Measurements from ENCODE around the gene EIF4G3. TPM values are rescaled to one million over a fixed set of nuclear protein-coding genes. Genes with fewer than 3 reads are reported as not detected.

The EIF4G3 gene
- total RNA-seq, 1 experiment from 2014 or later = 86.8 TPM

GRCh38 chr1:21065851-21066250 lies 110.8 kb downstream of the EIF4G3 start:
- no peaks in the 10 kb centered on the region for H3K9me3 ChIP-seq (ENCODE audit: low read depth, low read length, poor library complexity, severe bottlenecking)
- peaks cover 15% of the 10 kb centered on the region for H3K4me1 ChIP-seq (ENCODE audit: insufficient read depth, low read length, poor library complexity, severe bottlenecking)
- intact Hi-C loops (cut with micrococcal nuclease; ENCODE audit: unreplicated experiment) = no loop called here
- no peak for DNase-seq (ENCODE audit: low spot score)
- POLR2A ChIA-PET (ENCODE audit: low non-redundant PET) = no interaction called here
- H3K4me3 ChIP-seq (ENCODE audit: low read depth, low read length, poor library complexity, severe bottlenecking) = no peak overlapping the region
- TF ChIP-seq EZH2 (IDR thresholded peaks at IDR 0.05; ENCODE audit: borderline replicate concordance, low read depth, low read length, poor library complexity, severe bottlenecking) (no peak), CTCF (conservative IDR thresholded peaks at IDR 0.05; ENCODE audit: low read depth, low read length) (no peak)
- no peaks in the 10 kb centered on the region for H3K27me3 ChIP-seq (replicated peaks; ENCODE audit: insufficient read depth, low read depth, low read length, poor library complexity)
- CTCF ChIA-PET = no interaction called here
- H3K27ac ChIP-seq (ENCODE audit: low read depth, low read length, poor library complexity, severe bottlenecking) = no peak overlapping the region
- BruUV-seq (replicated peaks) = no TSS peak
- no peaks in the 10 kb centered on the region for H3K36me3 ChIP-seq (ENCODE audit: insufficient read depth, low read length, poor library complexity, severe bottlenecking)

GRCh38 chr1:21064057-21064456 lies 112.6 kb downstream of the EIF4G3 start:
- ChIA-PET POLR2A (ENCODE audit: low non-redundant PET) (no interaction called here), CTCF (no interaction called here)
- no peak for DNase-seq (ENCODE audit: low spot score)
- Histone ChIP-seq H3K27me3 (replicated peaks; ENCODE audit: insufficient read depth, low read depth, low read length, poor library complexity) (no peaks in the 10 kb centered on the region), H3K27ac (ENCODE audit: low read depth, low read length, poor library complexity, severe bottlenecking) (no peak overlapping the region), H3K36me3 (ENCODE audit: insufficient read depth, low read length, poor library complexity, severe bottlenecking) (no peaks in the 10 kb centered on the region), H3K9me3 (ENCODE audit: low read depth, low read length, poor library complexity, severe bottlenecking) (no peaks in the 10 kb centered on the region), H3K4me1 (ENCODE audit: insufficient read depth, low read length, poor library complexity, severe bottlenecking) (peaks cover 9% of the 10 kb centered on the region), H3K4me3 (ENCODE audit: low read depth, low read length, poor library complexity, severe bottlenecking) (no peak overlapping the region)
- intact Hi-C loops (cut with micrococcal nuclease; ENCODE audit: unreplicated experiment) = no loop called here
- no TSS peak for BruUV-seq (replicated peaks)
- TF ChIP-seq EZH2 (IDR thresholded peaks at IDR 0.05; ENCODE audit: borderline replicate concordance, low read depth, low read length, poor library complexity, severe bottlenecking) (no peak), CTCF (conservative IDR thresholded peaks at IDR 0.05; ENCODE audit: low read depth, low read length) (no peak)

DNA sequence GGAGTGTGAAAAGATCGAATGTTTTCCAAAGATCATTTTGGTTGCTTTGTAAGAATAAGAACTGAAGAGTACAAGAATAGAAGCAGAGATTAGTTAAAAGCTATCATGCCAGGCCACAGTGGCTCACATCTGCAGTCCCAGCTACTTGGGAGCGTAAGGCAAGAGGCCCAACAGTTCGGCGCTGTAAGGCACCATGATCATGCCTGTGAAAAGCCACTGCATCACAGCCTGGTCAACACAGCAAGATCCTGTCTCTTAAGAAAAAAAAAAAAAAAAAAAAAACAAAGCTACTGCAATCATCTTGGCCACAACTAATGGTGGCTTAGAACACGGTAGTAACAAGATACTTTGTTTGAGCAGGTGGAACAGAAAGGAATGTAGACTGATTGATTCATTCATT lies 116.2 kb downstream of the EIF4G3 start:
- CTCF ChIA-PET = no interaction called here
- POLR2A ChIA-PET (ENCODE audit: low non-redundant PET) = interaction anchor here (0.7 kb wide), 1 partner anchor 277 kb away, joined by 3 read pairs; no protein-coding TSS in a partner anchor

More for the DNA sequence above, 116.2 kb downstream of the EIF4G3 start:
- H3K36me3 ChIP-seq (ENCODE audit: insufficient read depth, low read length, poor library complexity, severe bottlenecking) = no peaks in the 10 kb centered on the region
- TF ChIP-seq EZH2 (IDR thresholded peaks at IDR 0.05; ENCODE audit: borderline replicate concordance, low read depth, low read length, poor library complexity, severe bottlenecking) (no peak), CTCF (conservative IDR thresholded peaks at IDR 0.05; ENCODE audit: low read depth, low read length) (no peak)
- H3K27ac ChIP-seq (ENCODE audit: low read depth, low read length, poor library complexity, severe bottlenecking) = no peak overlapping the region
- no peaks in the 10 kb centered on the region for H3K27me3 ChIP-seq (replicated peaks; ENCODE audit: insufficient read depth, low read depth, low read length, poor library complexity)
- H3K4me3 ChIP-seq (ENCODE audit: low read depth, low read length, poor library complexity, severe bottlenecking) = no peak overlapping the region
- no peaks in the 10 kb centered on the region for H3K4me1 ChIP-seq (ENCODE audit: insufficient read depth, low read length, poor library complexity, severe bottlenecking)
- no peak for DNase-seq (ENCODE audit: low spot score)
- no peaks in the 10 kb centered on the region for H3K9me3 ChIP-seq (ENCODE audit: low read depth, low read length, poor library complexity, severe bottlenecking)
- BruUV-seq (replicated peaks) = no TSS peak
- intact Hi-C loops (cut with micrococcal nuclease; ENCODE audit: unreplicated experiment) = no loop called here

All from A673 (cell line).